Measurements from ENCODE around the gene PTHLH. TPM values are rescaled to one million over a fixed set of nuclear protein-coding genes. Genes with fewer than 3 reads are reported as not detected.

PTHLH gene
- total RNA-seq, 2 donors from 2014 or later = 0.58 TPM; not detected in 1

DNA sequence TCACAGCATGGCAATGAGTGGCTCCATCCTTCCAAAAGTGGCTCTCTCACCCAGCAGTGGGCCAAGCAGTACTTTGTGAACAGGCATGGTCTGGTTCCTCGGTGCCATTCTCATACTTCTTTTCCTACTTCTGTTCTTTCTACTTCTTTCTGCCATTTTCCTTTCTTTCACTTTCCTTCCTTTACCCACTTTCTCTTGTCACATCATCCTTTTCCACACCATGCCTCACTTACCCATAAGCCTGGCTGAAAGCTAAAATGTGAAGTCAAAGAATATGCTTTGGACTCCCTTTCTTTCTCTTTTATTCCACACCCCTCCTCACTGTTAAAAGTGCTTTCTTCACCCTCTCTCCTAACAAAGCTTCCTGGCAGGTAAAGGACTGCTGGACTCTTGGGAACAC lies 57.0 kb downstream of the PTHLH start:
- Histone ChIP-seq H3K27me3 (no peaks in the 10 kb centered on the region), H3K4me3 (no peak overlapping the region), H3K4me1 (no peaks in the 10 kb centered on the region), H3K36me3 (no peaks in the 10 kb centered on the region), H3K27ac (no peak overlapping the region), H3K9me3 (no peaks in the 10 kb centered on the region), H3K9ac (ENCODE audit: low read depth in 2 of 2, low read length in 2 of 2) (no peak overlapping the region)
- TF ChIP-seq, protein P1, sequence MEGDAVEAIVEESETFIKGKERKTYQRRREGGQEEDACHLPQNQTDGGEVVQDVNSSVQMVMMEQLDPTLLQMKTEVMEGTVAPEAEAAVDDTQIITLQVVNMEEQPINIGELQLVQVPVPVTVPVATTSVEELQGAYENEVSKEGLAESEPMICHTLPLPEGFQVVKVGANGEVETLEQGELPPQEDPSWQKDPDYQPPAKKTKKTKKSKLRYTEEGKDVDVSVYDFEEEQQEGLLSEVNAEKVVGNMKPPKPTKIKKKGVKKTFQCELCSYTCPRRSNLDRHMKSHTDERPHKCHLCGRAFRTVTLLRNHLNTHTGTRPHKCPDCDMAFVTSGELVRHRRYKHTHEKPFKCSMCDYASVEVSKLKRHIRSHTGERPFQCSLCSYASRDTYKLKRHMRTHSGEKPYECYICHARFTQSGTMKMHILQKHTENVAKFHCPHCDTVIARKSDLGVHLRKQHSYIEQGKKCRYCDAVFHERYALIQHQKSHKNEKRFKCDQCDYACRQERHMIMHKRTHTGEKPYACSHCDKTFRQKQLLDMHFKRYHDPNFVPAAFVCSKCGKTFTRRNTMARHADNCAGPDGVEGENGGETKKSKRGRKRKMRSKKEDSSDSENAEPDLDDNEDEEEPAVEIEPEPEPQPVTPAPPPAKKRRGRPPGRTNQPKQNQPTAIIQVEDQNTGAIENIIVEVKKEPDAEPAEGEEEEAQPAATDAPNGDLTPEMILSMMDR (IDR thresholded peaks at IDR 0.05) = no peak
- DNase-seq = no peak
- intact Hi-C loops (cut with DNase I) = no loop called here

DNA sequence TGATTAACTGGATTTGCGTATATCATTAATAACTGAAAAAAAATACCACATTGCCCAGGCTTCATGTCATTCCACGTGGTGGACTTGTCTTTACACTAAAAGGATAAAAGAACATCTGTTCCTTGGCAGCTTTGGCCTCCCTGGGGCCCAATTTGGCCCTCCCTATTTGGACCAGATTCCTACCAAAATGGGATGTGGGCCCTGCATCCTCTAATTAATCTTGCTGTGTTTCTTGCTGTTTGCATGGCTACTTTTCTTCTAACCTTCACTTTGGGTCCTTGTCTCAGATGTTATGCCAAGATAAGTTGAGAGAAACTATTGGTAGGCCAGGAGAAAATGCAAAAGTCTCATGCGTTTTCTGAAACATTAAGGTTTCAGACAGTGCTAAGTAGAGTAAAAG lies 57.5 kb downstream of the PTHLH start:
- no peak for DNase-seq
- TF ChIP-seq, protein P1 (IDR thresholded peaks at IDR 0.05) = no peak
- H3K4me1 ChIP-seq = no peaks in the 10 kb centered on the region
- no peaks in the 10 kb centered on the region for H3K36me3 ChIP-seq
- H3K9ac ChIP-seq (ENCODE audit: low read depth in 2 of 2, low read length in 2 of 2) = no peak overlapping the region
- H3K9me3 ChIP-seq = no peaks in the 10 kb centered on the region
- intact Hi-C loops (cut with DNase I) = no loop called here
- no peaks in the 10 kb centered on the region for H3K27me3 ChIP-seq
- no peak overlapping the region for H3K4me3 ChIP-seq
- no peak overlapping the region for H3K27ac ChIP-seq

DNA sequence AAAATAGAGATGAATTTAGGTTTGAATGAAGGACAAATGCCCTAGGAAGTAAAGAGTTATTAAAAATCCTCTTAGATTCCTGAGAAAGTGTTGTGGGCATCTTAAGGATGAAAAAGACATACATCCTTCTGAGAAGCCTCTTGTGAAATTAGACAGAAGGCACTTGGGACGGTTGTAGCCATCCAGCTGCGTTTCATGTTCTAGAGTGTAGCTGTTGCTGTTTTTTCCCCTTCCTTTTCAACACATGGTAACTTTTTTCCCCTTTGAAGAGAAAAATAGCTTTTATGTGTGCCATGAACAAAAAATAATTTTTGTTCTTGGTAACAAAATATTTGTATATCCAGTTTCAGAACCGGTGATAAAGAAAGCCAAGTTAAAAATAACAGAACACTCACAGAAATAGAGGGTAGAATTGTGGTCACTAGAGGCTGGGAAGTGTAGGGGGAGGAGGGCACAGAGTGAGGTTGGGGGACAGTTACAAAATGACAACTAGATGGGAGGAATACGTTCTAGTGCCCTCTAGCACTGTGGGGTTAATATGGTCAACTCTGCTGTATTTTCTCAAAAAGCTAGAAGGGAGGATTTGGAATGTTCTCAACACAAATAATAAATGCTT lies 58.4 kb downstream of the PTHLH start:
- intact Hi-C loops (cut with DNase I) = no loop called here
- Histone ChIP-seq H3K9me3 (no peaks in the 10 kb centered on the region), H3K4me1 (no peaks in the 10 kb centered on the region), H3K9ac (ENCODE audit: low read depth in 2 of 2, low read length in 2 of 2) (no peak overlapping the region), H3K27me3 (no peaks in the 10 kb centered on the region), H3K4me3 (no peak overlapping the region), H3K27ac (no peak overlapping the region), H3K36me3 (no peaks in the 10 kb centered on the region)
- no peak for DNase-seq
- TF ChIP-seq, protein P1 (IDR thresholded peaks at IDR 0.05) = no peak

DNA sequence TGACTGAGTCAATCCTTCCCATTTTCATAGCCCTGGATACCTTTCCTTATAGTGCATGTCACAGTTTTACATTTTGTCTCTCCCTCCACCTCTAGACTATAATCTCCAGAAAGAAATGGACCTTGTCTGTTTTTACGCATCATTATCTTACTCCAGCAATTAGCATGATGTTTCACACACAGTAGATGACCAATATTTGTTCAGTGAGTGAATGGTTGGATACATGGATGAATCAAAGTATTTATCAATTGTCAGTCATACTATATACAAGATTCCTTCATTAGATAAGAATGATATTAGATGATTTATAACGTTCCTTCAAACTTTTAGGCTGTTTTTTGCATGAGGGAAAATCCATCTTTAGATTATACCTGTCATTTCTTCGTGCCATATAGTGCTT lies 61.1 kb downstream of the PTHLH start:
- no peak overlapping the region for H3K27ac ChIP-seq
- no peak overlapping the region for H3K4me3 ChIP-seq
- no peak for DNase-seq
- no peak overlapping the region for H3K9ac ChIP-seq (ENCODE audit: low read depth in 2 of 2, low read length in 2 of 2)
- H3K4me1 ChIP-seq = no peaks in the 10 kb centered on the region
- intact Hi-C loops (cut with DNase I) = no loop called here
- no peaks in the 10 kb centered on the region for H3K36me3 ChIP-seq
- H3K9me3 ChIP-seq = no peaks in the 10 kb centered on the region
- H3K27me3 ChIP-seq = no peaks in the 10 kb centered on the region
- TF ChIP-seq, protein P1 (IDR thresholded peaks at IDR 0.05) = no peak

Other genes starting within 250 kb of the PTHLH start
- gene KLHL42, start 192.5 kb downstream of the PTHLH start, total RNA-seq = 10 to 100 TPM; 16.5 to 20.1 TPM
- gene MANSC4, start 192.5 kb downstream of the PTHLH start, total RNA-seq = not detected
- gene CCDC91, start 217.7 kb upstream of the PTHLH start, total RNA-seq = 10 to 100 TPM; 15.6 to 20.5 TPM

All from colonic mucosa (tissue), 4 donors.